Progenitor cell of endocrine pancreas (in vitro differentiated cells): ENCODE results near the gene ARSB. TPM values are rescaled to one million over a fixed set of nuclear protein-coding genes. Genes with fewer than 3 reads are reported as not detected.

Experiments
- DNase-seq: peaks from one replicate; pipeline ENCODE4 v3.0.0; 2021; ENCODE audit warnings: low spot score; ENCODE audit not compliant: unreplicated experiment
- H3K27ac Mint-ChIP-seq: 2 replicates; pipeline ENCODE4 v1.8.0; 2021; ENCODE audit warnings: mild to moderate bottlenecking, moderate library complexity, mixed read lengths
- H3K27me3 Mint-ChIP-seq: 2 replicates; pipeline ENCODE4 v1.8.0; 2021; ENCODE audit warnings: mixed read lengths
- H3K36me3 Mint-ChIP-seq: 2 replicates; pipeline ENCODE4 v1.8.0; 2022; ENCODE audit warnings: mixed read lengths; ENCODE audit not compliant: insufficient read depth
- H3K4me1 Mint-ChIP-seq: 2 replicates; pipeline ENCODE4 v1.8.0; 2021; ENCODE audit warnings: low read depth, mixed read lengths
- H3K4me3 Mint-ChIP-seq: 2 replicates; pipeline ENCODE4 v1.8.0; 2021; ENCODE audit warnings: low read depth, mild to moderate bottlenecking, moderate library complexity, mixed read lengths
- H3K9me3 Mint-ChIP-seq: 2 replicates; pipeline ENCODE4 v1.8.0; 2021; ENCODE audit warnings: low read depth, mixed read lengths
- total RNA-seq: library from RNA; stranded (reverse); gene quantifications from 2 replicates; pipeline ENCODE4 v1.2.1, GENCODE V29; 2021
- TF ChIP-seq, protein P1 (sequence below): fragments of 200-600 bp; sonication (generic); IDR thresholded peaks from one replicate; pipeline ENCODE4 v1.5.0; 2021; ENCODE audit warnings: antibody characterized with exemption, mild to moderate bottlenecking; ENCODE audit not compliant: unreplicated experiment

ARSB gene
- total RNA-seq, 1 donor from 2014 or later, result 17.7 TPM

DNA sequence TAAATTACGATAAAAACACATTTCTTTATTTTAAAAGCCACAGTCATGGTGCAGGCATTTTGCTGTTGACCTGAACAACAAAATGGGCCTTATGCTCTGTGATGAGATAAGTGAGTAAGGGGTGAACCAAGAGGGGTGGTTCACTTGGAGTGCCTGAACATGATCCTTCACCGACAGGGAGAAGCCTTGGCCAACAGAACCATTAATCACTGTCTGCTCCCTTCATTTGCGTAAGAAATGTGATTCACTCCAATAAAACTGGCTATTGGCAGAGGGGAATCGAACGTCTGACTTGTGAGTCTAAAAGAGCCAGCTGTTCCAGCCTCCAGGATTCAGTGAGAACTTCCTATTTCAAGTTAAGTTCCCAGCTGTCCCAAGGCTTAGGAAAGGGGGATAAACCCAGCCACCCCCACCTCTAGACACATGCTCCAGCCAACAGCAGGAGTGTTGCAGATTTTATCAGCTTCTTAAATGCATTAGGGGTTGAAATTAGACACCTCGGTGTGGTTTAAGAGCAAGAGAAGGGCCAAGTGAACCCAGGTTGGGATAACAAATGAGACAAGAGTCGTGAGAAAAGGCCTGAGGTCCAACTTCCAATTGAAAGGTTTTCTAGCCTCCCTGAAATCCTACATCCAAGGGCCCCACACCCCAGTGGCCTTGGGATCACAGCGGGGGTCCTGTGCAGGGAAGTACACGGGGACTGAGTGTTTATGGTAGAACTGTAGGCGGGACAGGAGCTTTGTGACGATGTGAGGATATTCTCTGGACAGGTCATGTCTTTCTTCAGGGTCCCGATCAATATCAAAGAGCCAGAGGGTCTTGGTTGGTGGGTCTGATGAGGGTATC lies 205.1 kb downstream of the ARSB start:
- TF ChIP-seq, protein P1, sequence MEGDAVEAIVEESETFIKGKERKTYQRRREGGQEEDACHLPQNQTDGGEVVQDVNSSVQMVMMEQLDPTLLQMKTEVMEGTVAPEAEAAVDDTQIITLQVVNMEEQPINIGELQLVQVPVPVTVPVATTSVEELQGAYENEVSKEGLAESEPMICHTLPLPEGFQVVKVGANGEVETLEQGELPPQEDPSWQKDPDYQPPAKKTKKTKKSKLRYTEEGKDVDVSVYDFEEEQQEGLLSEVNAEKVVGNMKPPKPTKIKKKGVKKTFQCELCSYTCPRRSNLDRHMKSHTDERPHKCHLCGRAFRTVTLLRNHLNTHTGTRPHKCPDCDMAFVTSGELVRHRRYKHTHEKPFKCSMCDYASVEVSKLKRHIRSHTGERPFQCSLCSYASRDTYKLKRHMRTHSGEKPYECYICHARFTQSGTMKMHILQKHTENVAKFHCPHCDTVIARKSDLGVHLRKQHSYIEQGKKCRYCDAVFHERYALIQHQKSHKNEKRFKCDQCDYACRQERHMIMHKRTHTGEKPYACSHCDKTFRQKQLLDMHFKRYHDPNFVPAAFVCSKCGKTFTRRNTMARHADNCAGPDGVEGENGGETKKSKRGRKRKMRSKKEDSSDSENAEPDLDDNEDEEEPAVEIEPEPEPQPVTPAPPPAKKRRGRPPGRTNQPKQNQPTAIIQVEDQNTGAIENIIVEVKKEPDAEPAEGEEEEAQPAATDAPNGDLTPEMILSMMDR, result no peak
- no peaks in the 10 kb centered on the region for H3K27me3 Mint-ChIP-seq
- H3K36me3 Mint-ChIP-seq, result peaks cover 4% of the 10 kb centered on the region
- H3K4me1 Mint-ChIP-seq, result no peaks in the 10 kb centered on the region
- DNase-seq, result no peak
- no peak overlapping the region for H3K27ac Mint-ChIP-seq
- H3K4me3 Mint-ChIP-seq, result no peak overlapping the region
- H3K9me3 Mint-ChIP-seq, result peaks cover 3% of the 10 kb centered on the region

DNA sequence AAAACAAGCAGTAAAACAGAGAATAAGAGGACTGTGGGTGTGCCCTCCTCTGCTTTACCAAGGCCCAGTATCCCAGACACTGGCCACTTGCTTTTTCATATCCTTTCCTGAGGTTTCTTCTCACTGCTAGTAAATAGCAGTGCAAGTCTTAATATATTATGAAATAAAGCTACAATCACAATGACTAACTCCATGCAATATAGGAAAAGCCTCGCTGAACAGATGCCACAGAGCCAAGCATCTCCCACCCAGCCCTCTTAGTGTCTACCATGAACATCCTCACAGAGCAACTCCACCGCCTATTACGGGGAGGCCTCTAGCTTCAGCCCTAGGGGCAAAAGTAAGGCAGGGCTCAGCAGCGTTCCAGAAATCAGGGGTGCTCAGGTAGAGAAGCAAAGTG lies 205.8 kb downstream of the ARSB start:
- DNase-seq, result no peak
- H3K36me3 Mint-ChIP-seq, result peaks cover 4% of the 10 kb centered on the region
- H3K4me3 Mint-ChIP-seq, result no peak overlapping the region
- H3K27ac Mint-ChIP-seq, result no peak overlapping the region
- H3K27me3 Mint-ChIP-seq, result no peaks in the 10 kb centered on the region
- H3K4me1 Mint-ChIP-seq, result no peaks in the 10 kb centered on the region
- TF ChIP-seq, protein P1, result no peak
- peaks cover 3% of the 10 kb centered on the region for H3K9me3 Mint-ChIP-seq

DNA sequence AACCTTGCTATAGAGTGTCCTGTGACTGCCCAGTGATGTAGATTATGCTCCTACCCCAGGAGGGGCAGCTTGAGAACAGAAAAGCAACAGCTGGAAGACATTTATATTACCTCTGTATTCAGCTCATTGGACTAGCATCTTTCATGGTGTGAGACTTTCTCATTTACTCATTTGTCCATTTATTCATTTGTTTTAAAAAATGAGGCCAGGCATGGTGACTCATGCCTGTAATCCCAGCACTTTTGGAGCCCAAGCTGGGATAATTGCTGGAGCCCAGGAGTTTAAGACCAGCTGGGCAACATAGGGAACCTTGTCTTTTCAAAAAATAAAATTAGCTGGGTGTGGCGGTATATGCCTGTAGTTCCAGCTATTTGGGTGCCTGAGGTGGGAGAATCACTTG lies 206.6 kb downstream of the ARSB start:
- TF ChIP-seq, protein P1, result no peak
- H3K27ac Mint-ChIP-seq, result no peak overlapping the region
- no peaks in the 10 kb centered on the region for H3K9me3 Mint-ChIP-seq
- H3K27me3 Mint-ChIP-seq, result no peaks in the 10 kb centered on the region
- no peak for DNase-seq
- peaks cover 3% of the 10 kb centered on the region for H3K4me1 Mint-ChIP-seq
- H3K36me3 Mint-ChIP-seq, result peaks cover 4% of the 10 kb centered on the region
- no peak overlapping the region for H3K4me3 Mint-ChIP-seq

DNA sequence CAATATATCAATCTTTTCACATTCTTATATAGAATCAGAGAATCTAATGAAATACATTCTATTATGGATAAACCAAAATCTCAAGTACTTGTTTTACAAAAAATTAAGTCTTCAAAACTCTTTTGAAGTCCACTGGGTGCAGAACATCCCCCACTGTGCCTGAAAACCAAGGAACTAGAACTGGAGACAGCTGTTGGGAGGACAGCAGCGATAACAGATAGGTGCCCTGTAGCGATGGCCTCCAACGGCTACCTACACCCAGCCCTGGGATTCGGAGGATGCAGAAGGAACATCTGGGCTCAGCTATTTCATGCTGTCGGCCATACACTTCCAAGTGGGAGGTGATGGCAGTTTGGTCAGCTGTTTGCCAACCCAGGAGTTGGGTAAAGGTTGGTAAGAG lies 207.2 kb downstream of the ARSB start:
- H3K4me3 Mint-ChIP-seq, result no peak overlapping the region
- peaks cover 5% of the 10 kb centered on the region for H3K4me1 Mint-ChIP-seq
- no peaks in the 10 kb centered on the region for H3K27me3 Mint-ChIP-seq
- peaks cover 6% of the 10 kb centered on the region for H3K36me3 Mint-ChIP-seq
- H3K9me3 Mint-ChIP-seq, result no peaks in the 10 kb centered on the region
- H3K27ac Mint-ChIP-seq, result no peak overlapping the region
- DNase-seq, result no peak
- TF ChIP-seq, protein P1, result no peak

DNA sequence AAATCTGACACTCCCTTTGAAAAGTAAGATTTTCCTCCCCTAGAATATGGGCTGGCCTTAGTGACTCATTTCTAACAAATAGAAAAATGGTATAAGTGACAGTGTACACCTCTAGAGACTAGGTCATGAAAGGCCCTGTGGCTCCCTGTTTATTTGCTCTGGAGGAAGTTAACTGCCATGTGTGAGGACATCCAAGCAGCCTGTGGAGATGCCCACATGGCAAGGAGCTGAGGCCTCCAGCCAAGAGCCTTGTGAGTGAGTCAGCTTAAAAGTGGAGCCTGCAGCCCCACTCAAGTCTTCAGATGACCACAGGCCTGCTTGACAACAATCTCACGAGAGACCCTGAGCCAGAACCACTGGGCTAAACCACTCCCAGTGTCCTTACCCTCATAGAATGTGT lies 208.5 kb downstream of the ARSB start:
- peaks cover 6% of the 10 kb centered on the region for H3K36me3 Mint-ChIP-seq
- no peak overlapping the region for H3K27ac Mint-ChIP-seq
- H3K9me3 Mint-ChIP-seq, result no peaks in the 10 kb centered on the region
- no peaks in the 10 kb centered on the region for H3K27me3 Mint-ChIP-seq
- DNase-seq, result no peak
- H3K4me3 Mint-ChIP-seq, result no peak overlapping the region
- TF ChIP-seq, protein P1, result no peak
- H3K4me1 Mint-ChIP-seq, result peaks cover 8% of the 10 kb centered on the region
